ENCODE measurements around the gene DDN. TPM values are rescaled to one million over a fixed set of nuclear protein-coding genes. Genes with fewer than 3 reads are reported as not detected.

The DDN gene
- polyA plus RNA-seq, 1 of the 3 experiments (the other 2 are of a cell fraction), result 0.20 TPM

DNA sequence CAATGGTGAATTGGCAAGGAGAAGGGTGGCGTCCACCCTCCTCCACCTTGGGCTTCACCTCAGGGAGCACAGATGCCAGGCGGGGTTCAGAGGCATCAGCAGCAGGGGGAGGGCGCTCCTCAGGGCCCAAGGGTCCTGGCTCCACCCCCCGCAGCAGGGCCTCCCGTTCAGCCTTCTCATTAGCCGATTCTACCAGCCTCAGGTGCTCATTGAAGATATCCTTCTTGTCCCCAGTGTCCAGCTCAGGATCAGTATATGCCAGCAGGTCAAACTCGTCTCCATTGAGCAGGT is 38.7 kb upstream of the DDN start (continued):
- TF ChIP-seq FOXJ3 (CRISPR knock-in tag; IDR thresholded peaks at IDR 0.05), result no peak
- TF ChIP-seq, protein P1, sequence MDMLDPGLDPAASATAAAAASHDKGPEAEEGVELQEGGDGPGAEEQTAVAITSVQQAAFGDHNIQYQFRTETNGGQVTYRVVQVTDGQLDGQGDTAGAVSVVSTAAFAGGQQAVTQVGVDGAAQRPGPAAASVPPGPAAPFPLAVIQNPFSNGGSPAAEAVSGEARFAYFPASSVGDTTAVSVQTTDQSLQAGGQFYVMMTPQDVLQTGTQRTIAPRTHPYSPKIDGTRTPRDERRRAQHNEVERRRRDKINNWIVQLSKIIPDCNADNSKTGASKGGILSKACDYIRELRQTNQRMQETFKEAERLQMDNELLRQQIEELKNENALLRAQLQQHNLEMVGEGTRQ (IDR thresholded peaks at IDR 0.05; ENCODE audit: borderline replicate concordance, low read depth, low read length), result no peak
- TF ChIP-seq RFX5 (IDR thresholded peaks at IDR 0.05; ENCODE audit: low read length), result no peak
- TF ChIP-seq NRF1 (IDR thresholded peaks at IDR 0.05; ENCODE audit: low read depth, low read length), result no peak
- TF ChIP-seq FOSL2 (IDR thresholded peaks at IDR 0.05; ENCODE audit: borderline replicate concordance, low read depth), result no peak
- no peak for TF ChIP-seq RXRA (IDR thresholded peaks at IDR 0.05; ENCODE audit: borderline replicate concordance, low read depth)
- no peak for TF ChIP-seq YY1 (IDR thresholded peaks at IDR 0.05; ENCODE audit: low read depth)

DNA sequence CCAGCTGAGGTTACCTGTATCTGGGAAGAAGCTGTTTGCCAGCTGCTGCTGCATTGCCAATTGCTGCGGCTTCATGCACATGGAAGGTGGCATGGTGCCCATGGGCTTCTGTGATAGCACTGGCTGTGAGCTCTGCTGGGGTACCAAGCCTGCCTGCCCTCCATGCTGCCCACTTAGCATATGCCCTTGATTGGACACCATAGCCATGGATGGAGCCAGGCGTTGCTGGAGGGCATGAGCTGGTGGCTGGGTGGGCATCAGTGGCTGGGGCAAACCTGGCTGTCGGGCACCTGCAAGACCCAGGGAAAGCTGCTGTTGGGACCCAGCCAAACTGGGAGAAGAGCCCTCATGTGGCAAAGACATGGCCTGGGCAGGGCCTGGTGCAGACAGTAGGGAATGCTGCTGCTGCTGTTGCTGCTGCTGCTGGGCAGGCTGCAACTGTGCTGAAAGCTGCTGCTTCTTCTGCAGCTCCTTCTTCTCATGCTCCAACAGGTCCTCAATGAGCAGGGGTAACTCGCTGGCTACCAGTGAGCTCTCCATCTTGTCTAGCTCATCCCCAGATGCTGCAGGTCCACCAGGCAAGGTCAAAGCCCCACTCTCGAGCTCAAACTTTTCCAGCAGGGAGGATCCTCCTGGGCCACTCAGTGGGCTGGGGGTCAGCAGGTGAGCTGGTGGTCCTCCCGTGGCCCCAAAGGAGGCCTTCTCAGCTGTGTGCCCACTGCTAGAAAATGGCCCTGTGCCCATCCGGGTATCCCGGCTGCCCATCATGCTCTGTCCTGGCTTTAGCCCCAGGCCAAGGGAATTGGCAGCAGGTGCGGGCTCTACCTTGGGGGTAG is 38.2 kb upstream of the DDN start:
- POLR2A ChIA-PET, result interaction anchor here (1.0 to 1.1 kb wide), 2 partner anchors 17 to 151 kb away, joined by 3 read pairs; partner anchors contain the start of gene TUBA1A
- H3K9me2 ChIP-seq, result no peaks in the 10 kb centered on the region
- no peaks in the 10 kb centered on the region for H3K4me1 ChIP-seq (ENCODE audit: control insufficient read depth in 1 of 2, insufficient read depth in 2 of 2, low read depth in 1 of 2, low read length in 1 of 2)
- H3F3A ChIP-seq (replicated peaks; ENCODE audit: insufficient read depth), result no peaks in the 10 kb centered on the region
- no peak overlapping the region for H3K4me2 ChIP-seq
- H3K27ac ChIP-seq (ENCODE audit: low read depth in 2 of 2, low read length in 1 of 2), result no peak overlapping the region
- H3K36me3 ChIP-seq (replicated peaks in 1 of 2; ENCODE audit: control insufficient read depth in 1 of 2, insufficient read depth in 2 of 2, low read length in 1 of 2), result peaks cover 40 to 88% of the 10 kb centered on the region in 2 experiments
- 100% methylated on average over 2 of the region's 9 CpGs for WGBS (ENCODE audit: low lambda C conversion rate)
- H3K27me3 ChIP-seq (ENCODE audit: insufficient read depth), result no peaks in the 10 kb centered on the region
- H2AFZ ChIP-seq (ENCODE audit: low read depth), result no peak overlapping the region
- DNase-seq, result no peak
- CTCF ChIA-PET, result interaction anchor here (0.9 to 1.8 kb wide), 11 partner anchors 11 to 198 kb away, joined by 3 to 7 read pairs (median 4); partner anchors contain the start of gene WNT1
- H3K9ac ChIP-seq, result no peak overlapping the region
- no peak overlapping the region for H3K4me3 ChIP-seq (ENCODE audit: low read depth in 2 of 2, low read length in 1 of 2)
- no peak for TF ChIP-seq RFX5 (IDR thresholded peaks at IDR 0.05; ENCODE audit: low read length)
- no peak for TF ChIP-seq GABPA (IDR thresholded peaks at IDR 0.05; ENCODE audit: low read depth)
- no peak for TF ChIP-seq FOXM1 (IDR thresholded peaks at IDR 0.05; ENCODE audit: low read depth)
- TF ChIP-seq, protein P2, sequence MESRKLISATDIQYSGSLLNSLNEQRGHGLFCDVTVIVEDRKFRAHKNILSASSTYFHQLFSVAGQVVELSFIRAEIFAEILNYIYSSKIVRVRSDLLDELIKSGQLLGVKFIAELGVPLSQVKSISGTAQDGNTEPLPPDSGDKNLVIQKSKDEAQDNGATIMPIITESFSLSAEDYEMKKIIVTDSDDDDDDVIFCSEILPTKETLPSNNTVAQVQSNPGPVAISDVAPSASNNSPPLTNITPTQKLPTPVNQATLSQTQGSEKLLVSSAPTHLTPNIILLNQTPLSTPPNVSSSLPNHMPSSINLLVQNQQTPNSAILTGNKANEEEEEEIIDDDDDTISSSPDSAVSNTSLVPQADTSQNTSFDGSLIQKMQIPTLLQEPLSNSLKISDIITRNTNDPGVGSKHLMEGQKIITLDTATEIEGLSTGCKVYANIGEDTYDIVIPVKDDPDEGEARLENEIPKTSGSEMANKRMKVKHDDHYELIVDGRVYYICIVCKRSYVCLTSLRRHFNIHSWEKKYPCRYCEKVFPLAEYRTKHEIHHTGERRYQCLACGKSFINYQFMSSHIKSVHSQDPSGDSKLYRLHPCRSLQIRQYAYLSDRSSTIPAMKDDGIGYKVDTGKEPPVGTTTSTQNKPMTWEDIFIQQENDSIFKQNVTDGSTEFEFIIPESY (IDR thresholded peaks at IDR 0.05; ENCODE audit: borderline replicate concordance, low read depth), result no peak
- no peak for TF ChIP-seq SMC3 (IDR thresholded peaks at IDR 0.05; ENCODE audit: low read depth, low read length)
- TF ChIP-seq TCF12 (IDR thresholded peaks at IDR 0.05), result no peak
- TF ChIP-seq, protein P3, sequence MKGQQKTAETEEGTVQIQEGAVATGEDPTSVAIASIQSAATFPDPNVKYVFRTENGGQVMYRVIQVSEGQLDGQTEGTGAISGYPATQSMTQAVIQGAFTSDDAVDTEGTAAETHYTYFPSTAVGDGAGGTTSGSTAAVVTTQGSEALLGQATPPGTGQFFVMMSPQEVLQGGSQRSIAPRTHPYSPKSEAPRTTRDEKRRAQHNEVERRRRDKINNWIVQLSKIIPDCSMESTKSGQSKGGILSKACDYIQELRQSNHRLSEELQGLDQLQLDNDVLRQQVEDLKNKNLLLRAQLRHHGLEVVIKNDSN (IDR thresholded peaks at IDR 0.05; ENCODE audit: borderline replicate concordance, low read depth), result no peak
- no peak for TF ChIP-seq YY1 (IDR thresholded peaks at IDR 0.05; ENCODE audit: low read depth)
- no peak for TF ChIP-seq EP300 (IDR thresholded peaks at IDR 0.05; ENCODE audit: borderline replicate concordance in 1 of 2, low read depth in 1 of 2, low read length in 1 of 2)
- TF ChIP-seq MXI1 (IDR thresholded peaks at IDR 0.05; ENCODE audit: low read depth, low read length), result no peak
- H3K9me3 ChIP-seq, result no peaks in the 10 kb centered on the region
- H4K20me1 ChIP-seq (ENCODE audit: insufficient read depth), result no peaks in the 10 kb centered on the region
- no peaks in the 10 kb centered on the region for H3K79me2 ChIP-seq (ENCODE audit: insufficient read depth)
